ENCODE results near the gene GPR135. TPM values are rescaled to one million over a fixed set of nuclear protein-coding genes. Genes with fewer than 3 reads are reported as not detected.

Gene GPR135
- under 1 TPM; 0.73 to 0.90 TPM for total RNA-seq
- 0.64 TPM for polyA plus RNA-seq

GRCh38 chr14:59465316-59466135, at the start of gene GPR135:
Gene GPR135 (minus strand): TSS chr14:59465380. CDS start chr14:59465226, 154 bp downstream.
- Histone ChIP-seq H3K4me3 (ENCODE audit: low read length) (peak within 1 kb of the TSS; percentile 55), H3K36me3 (ENCODE audit: insufficient read depth, low read length) (no peaks in the 10 kb centered on the region), H3K27ac (ENCODE audit: low read depth, low read length) (peak within 1 kb of the TSS; percentile 25), H3K9me3 (ENCODE audit: low read length) (no peaks in the 10 kb centered on the region), H3K4me1 (ENCODE audit: insufficient read depth, low read length) (peaks cover 9% of the 10 kb centered on the region), H3K27me3 (ENCODE audit: insufficient read depth, low read length, poor library complexity, severe bottlenecking) (no peaks in the 10 kb centered on the region)
- Mint-ChIP-seq H3K27me3 (peaks cover 0 to 4% of the 10 kb centered on the region in 2 donors), H3K27ac (peak within 1 kb of the TSS; percentile 88 to 96 (median 92)), H3K9me3 (no peaks in the 10 kb centered on the region), H3K4me1 (peaks cover 6 to 21% (median 12%) of the 10 kb centered on the region in 3 donors), H3K36me3 (peaks cover 0 to 2% (median 1%) of the 10 kb centered on the region in 3 donors), H3K4me3 (peak within 1 kb of the TSS; percentile 88 to 95 (median 89))
- CTCF ChIA-PET, result interaction anchor here (3.3 kb wide), 1 partner anchor 18 kb away, joined by 15 read pairs; the partner anchor contains the start of genes JKAMP and L3HYPDH
- peak in 3 of 5 donors; percentile 56 to 68 (median 58) for DNase-seq
- POLR2A ChIA-PET, result interaction anchor here (1.0 to 3.6 kb wide), 2 partner anchors 18 to 782 kb away, joined by 3 to 24 read pairs; partner anchors contain the start of genes JKAMP and L3HYPDH

GRCh38 chr14:59511916-59512575, 46.9 kb upstream of the GPR135 start:
- POLR2A ChIA-PET, result no interaction called here
- H3K27ac Mint-ChIP-seq, result no peak overlapping the region
- H3K4me1 Mint-ChIP-seq, result no peaks in the 10 kb centered on the region
- Histone ChIP-seq H3K4me3 (ENCODE audit: low read length) (no peak overlapping the region), H3K27ac (ENCODE audit: low read depth, low read length) (no peak overlapping the region), H3K4me1 (ENCODE audit: insufficient read depth, low read length) (no peaks in the 10 kb centered on the region), H3K9me3 (ENCODE audit: low read length) (no peaks in the 10 kb centered on the region), H3K36me3 (ENCODE audit: insufficient read depth, low read length) (no peaks in the 10 kb centered on the region), H3K27me3 (ENCODE audit: insufficient read depth, low read length, poor library complexity, severe bottlenecking) (no peaks in the 10 kb centered on the region)
- CTCF ChIA-PET, result no interaction called here
- H3K36me3 Mint-ChIP-seq, result no peaks in the 10 kb centered on the region
- DNase-seq, result no peak
- H3K4me3 Mint-ChIP-seq, result no peak overlapping the region
- H3K27me3 Mint-ChIP-seq, result peaks cover 10 to 32% of the 10 kb centered on the region in 2 donors
- no peaks in the 10 kb centered on the region for H3K9me3 Mint-ChIP-seq

- H3K27ac ChIP-seq (ENCODE audit: low read depth, low read length), result no peak overlapping the region
- ChIA-PET POLR2A (no interaction called here), CTCF (no interaction called here)
- Mint-ChIP-seq H3K4me1 (no peaks in the 10 kb centered on the region), H3K36me3 (no peaks in the 10 kb centered on the region), H3K4me3 (no peak overlapping the region), H3K27ac (no peak overlapping the region), H3K9me3 (no peaks in the 10 kb centered on the region), H3K27me3 (peaks cover 10 to 32% of the 10 kb centered on the region in 2 donors)
- no peaks in the 10 kb centered on the region for H3K9me3 ChIP-seq (ENCODE audit: low read length)
- no peak for DNase-seq
- no peaks in the 10 kb centered on the region for H3K4me1 ChIP-seq (ENCODE audit: insufficient read depth, low read length)
- H3K27me3 ChIP-seq (ENCODE audit: insufficient read depth, low read length, poor library complexity, severe bottlenecking), result no peaks in the 10 kb centered on the region
- no peaks in the 10 kb centered on the region for H3K36me3 ChIP-seq (ENCODE audit: insufficient read depth, low read length)
- no peak overlapping the region for H3K4me3 ChIP-seq (ENCODE audit: low read length)
Observed at GRCh38 chr14:59510966-59511365, 45.8 kb upstream of the GPR135 start.

GRCh38 chr14:59510001-59510400, 44.8 kb upstream of the GPR135 start:
- Mint-ChIP-seq H3K4me3 (no peak overlapping the region), H3K27me3 (peaks cover 8 to 28% of the 10 kb centered on the region in 2 donors), H3K36me3 (no peaks in the 10 kb centered on the region), H3K27ac (no peak overlapping the region), H3K9me3 (no peaks in the 10 kb centered on the region), H3K4me1 (peaks cover 0 to 4% (median 0%) of the 10 kb centered on the region in 3 donors)
- CTCF ChIA-PET, result no interaction called here
- H3K27me3 ChIP-seq (ENCODE audit: insufficient read depth, low read length, poor library complexity, severe bottlenecking), result no peaks in the 10 kb centered on the region
- no peak for DNase-seq
- no peaks in the 10 kb centered on the region for H3K9me3 ChIP-seq (ENCODE audit: low read length)
- H3K4me1 ChIP-seq (ENCODE audit: insufficient read depth, low read length), result peaks cover under 1% of the 10 kb centered on the region
- H3K27ac ChIP-seq (ENCODE audit: low read depth, low read length), result no peak overlapping the region
- POLR2A ChIA-PET, result no interaction called here
- no peak overlapping the region for H3K4me3 ChIP-seq (ENCODE audit: low read length)
- H3K36me3 ChIP-seq (ENCODE audit: insufficient read depth, low read length), result no peaks in the 10 kb centered on the region

- no peak for DNase-seq
- H3K27ac ChIP-seq (ENCODE audit: low read depth, low read length), result no peak overlapping the region
- ChIA-PET CTCF (no interaction called here), POLR2A (no interaction called here)
- H3K9me3 ChIP-seq (ENCODE audit: low read length), result no peaks in the 10 kb centered on the region
- H3K27me3 ChIP-seq (ENCODE audit: insufficient read depth, low read length, poor library complexity, severe bottlenecking), result no peaks in the 10 kb centered on the region
- peaks cover 6% of the 10 kb centered on the region for H3K4me1 ChIP-seq (ENCODE audit: insufficient read depth, low read length)
- H3K4me3 ChIP-seq (ENCODE audit: low read length), result no peak overlapping the region
- Mint-ChIP-seq H3K27ac (no peak overlapping the region), H3K27me3 (peaks cover 8 to 22% of the 10 kb centered on the region in 2 donors), H3K4me3 (no peak overlapping the region), H3K36me3 (peaks cover 0 to 2% (median 0%) of the 10 kb centered on the region in 3 donors), H3K9me3 (no peaks in the 10 kb centered on the region), H3K4me1 (peaks cover 6 to 13% (median 9%) of the 10 kb centered on the region in 3 donors)
- no peaks in the 10 kb centered on the region for H3K36me3 ChIP-seq (ENCODE audit: insufficient read depth, low read length)
Observed at GRCh38 chr14:59509101-59509500, 43.9 kb upstream of the GPR135 start.

GRCh38 chr14:59507752-59508103, 42.5 kb upstream of the GPR135 start:
- H3K27ac ChIP-seq (ENCODE audit: low read depth, low read length), result no peak overlapping the region
- H3K27ac Mint-ChIP-seq, result no peak overlapping the region
- H3K27me3 ChIP-seq (ENCODE audit: insufficient read depth, low read length, poor library complexity, severe bottlenecking), result no peaks in the 10 kb centered on the region
- CTCF ChIA-PET, result interaction anchor here (1.0 to 1.1 kb wide), 4 partner anchors 24 to 70 kb away, joined by 4 to 5 read pairs (median 4); partner anchors contain the start of genes JKAMP and L3HYPDH
- no peak overlapping the region for H3K4me3 Mint-ChIP-seq
- H3K27me3 Mint-ChIP-seq, result peaks cover 8 to 16% of the 10 kb centered on the region in 2 donors
- peaks cover 0 to 8% (median 0%) of the 10 kb centered on the region in 3 donors for H3K36me3 Mint-ChIP-seq
- peaks cover 6% of the 10 kb centered on the region for H3K4me1 ChIP-seq (ENCODE audit: insufficient read depth, low read length)
- no peaks in the 10 kb centered on the region for H3K9me3 ChIP-seq (ENCODE audit: low read length)
- no peaks in the 10 kb centered on the region for H3K9me3 Mint-ChIP-seq
- peaks cover 10 to 18% (median 14%) of the 10 kb centered on the region in 3 donors for H3K4me1 Mint-ChIP-seq
- no peaks in the 10 kb centered on the region for H3K36me3 ChIP-seq (ENCODE audit: insufficient read depth, low read length)
- POLR2A ChIA-PET, result no interaction called here
- no peak overlapping the region for H3K4me3 ChIP-seq (ENCODE audit: low read length)
- no peak for DNase-seq

GRCh38 chr14:59507063-59507751, 42.0 kb upstream of the GPR135 start:
- Mint-ChIP-seq H3K9me3 (no peaks in the 10 kb centered on the region), H3K27me3 (peaks cover 5 to 14% of the 10 kb centered on the region in 2 donors), H3K4me1 (peaks cover 11 to 21% (median 14%) of the 10 kb centered on the region in 3 donors), H3K4me3 (no peak overlapping the region), H3K27ac (peak overlapping the region in 1 of 8 donors; percentile 37), H3K36me3 (peaks cover 0 to 11% (median 1%) of the 10 kb centered on the region in 3 donors)
- H3K9me3 ChIP-seq (ENCODE audit: low read length), result no peaks in the 10 kb centered on the region
- no peak overlapping the region for H3K27ac ChIP-seq (ENCODE audit: low read depth, low read length)
- peaks cover 6% of the 10 kb centered on the region for H3K4me1 ChIP-seq (ENCODE audit: insufficient read depth, low read length)
- no peaks in the 10 kb centered on the region for H3K36me3 ChIP-seq (ENCODE audit: insufficient read depth, low read length)
- H3K4me3 ChIP-seq (ENCODE audit: low read length), result no peak overlapping the region
- ChIA-PET POLR2A (no interaction called here), CTCF (interaction anchor here (1.0 to 1.1 kb wide), 4 partner anchors 23 to 70 kb away, joined by 4 to 5 read pairs (median 4); partner anchors contain the start of genes JKAMP and L3HYPDH)
- DNase-seq, result peak; percentile 2 to 59 (median 12)
- H3K27me3 ChIP-seq (ENCODE audit: insufficient read depth, low read length, poor library complexity, severe bottlenecking), result no peaks in the 10 kb centered on the region

Data from CD8-positive, alpha-beta memory T cell (primary cell).